ENCODE results near the gene MAP7. TPM values are rescaled to one million over a fixed set of nuclear protein-coding genes. Genes with fewer than 3 reads are reported as not detected.

The MAP7 gene
- total RNA-seq, 6 experiments from 2014 or later: 0.14 to 0.65 (median 0.51) TPM

DNA sequence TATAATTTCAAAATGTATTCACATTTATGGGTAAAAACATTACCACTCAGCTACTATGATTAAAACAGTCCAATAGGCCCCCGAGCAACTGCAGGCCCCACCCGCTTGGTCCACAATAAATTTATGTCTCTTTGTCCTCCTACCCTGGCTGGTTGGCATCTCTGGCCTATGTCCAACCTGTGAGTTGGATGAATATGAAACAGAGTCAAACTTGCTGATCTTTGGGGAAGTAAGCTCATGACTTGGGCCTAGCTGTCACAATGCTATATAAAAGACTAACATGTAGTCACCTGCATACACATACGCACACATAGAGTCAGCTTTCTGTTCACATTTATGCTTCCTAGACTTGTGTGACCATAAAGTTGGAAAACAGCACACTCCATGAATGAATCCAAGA, 20.5 kb downstream of the MAP7 start:
- Mint-ChIP-seq H3K4me1 (ENCODE audit: low read depth) (peaks cover 14% of the 10 kb centered on the region), H3K27me3 (ENCODE audit: insufficient read depth) (peaks cover 12% of the 10 kb centered on the region), H3K36me3 (ENCODE audit: low read depth) (no peaks in the 10 kb centered on the region), H3K27ac (no peak overlapping the region), H3K4me3 (no peak overlapping the region), H3K9me3 (no peaks in the 10 kb centered on the region)
- DNase-seq: no peak
- TF ChIP-seq, protein P1, sequence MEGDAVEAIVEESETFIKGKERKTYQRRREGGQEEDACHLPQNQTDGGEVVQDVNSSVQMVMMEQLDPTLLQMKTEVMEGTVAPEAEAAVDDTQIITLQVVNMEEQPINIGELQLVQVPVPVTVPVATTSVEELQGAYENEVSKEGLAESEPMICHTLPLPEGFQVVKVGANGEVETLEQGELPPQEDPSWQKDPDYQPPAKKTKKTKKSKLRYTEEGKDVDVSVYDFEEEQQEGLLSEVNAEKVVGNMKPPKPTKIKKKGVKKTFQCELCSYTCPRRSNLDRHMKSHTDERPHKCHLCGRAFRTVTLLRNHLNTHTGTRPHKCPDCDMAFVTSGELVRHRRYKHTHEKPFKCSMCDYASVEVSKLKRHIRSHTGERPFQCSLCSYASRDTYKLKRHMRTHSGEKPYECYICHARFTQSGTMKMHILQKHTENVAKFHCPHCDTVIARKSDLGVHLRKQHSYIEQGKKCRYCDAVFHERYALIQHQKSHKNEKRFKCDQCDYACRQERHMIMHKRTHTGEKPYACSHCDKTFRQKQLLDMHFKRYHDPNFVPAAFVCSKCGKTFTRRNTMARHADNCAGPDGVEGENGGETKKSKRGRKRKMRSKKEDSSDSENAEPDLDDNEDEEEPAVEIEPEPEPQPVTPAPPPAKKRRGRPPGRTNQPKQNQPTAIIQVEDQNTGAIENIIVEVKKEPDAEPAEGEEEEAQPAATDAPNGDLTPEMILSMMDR (IDR thresholded peaks at IDR 0.05): no peak

DNA sequence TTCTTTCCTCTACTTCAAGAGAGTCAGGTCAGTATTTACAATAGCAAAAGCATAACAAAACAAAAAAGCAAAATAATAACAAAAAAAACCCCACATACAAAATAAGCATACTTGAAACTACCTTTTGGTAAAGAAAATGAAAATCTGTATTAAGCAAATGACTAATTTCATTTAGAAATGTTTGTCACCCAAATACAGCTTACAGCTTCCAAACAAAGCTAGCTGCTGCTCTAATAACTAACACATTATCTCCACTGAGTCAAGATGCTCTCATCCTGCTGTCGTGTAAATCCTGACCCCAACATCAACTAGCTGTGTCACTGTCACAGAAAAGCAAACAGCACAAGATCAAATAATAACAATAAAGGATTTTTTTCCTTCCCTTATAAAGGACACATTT, 21.7 kb downstream of the MAP7 start:
- Mint-ChIP-seq H3K4me1 (ENCODE audit: low read depth) (peaks cover 14% of the 10 kb centered on the region), H3K36me3 (ENCODE audit: low read depth) (no peaks in the 10 kb centered on the region), H3K4me3 (no peak overlapping the region)

DNA sequence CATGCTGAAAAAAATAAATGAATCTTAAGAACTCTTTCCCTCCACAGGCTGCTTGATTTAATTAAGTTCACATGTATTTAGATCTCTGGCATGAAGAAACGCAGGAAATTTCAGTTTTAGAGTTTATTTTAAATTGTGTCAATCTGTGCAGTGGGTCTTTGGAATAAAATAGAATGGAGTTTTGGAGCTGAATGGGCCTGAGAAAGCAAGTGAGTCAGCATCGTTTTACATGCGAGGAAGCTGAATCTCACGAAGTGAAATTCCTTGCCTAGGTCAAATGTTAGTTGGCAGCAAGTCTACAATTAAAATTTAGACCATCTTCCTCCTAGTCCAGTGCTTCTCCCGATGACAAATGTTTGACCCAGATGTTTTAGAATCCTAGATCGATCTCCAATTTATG, 22.4 kb downstream of the MAP7 start:
- no peak overlapping the region for H3K27ac Mint-ChIP-seq
- no peak overlapping the region for H3K4me3 Mint-ChIP-seq
- no peaks in the 10 kb centered on the region for H3K9me3 Mint-ChIP-seq
- H3K27me3 Mint-ChIP-seq (ENCODE audit: insufficient read depth): peaks cover 4% of the 10 kb centered on the region
- DNase-seq: no peak
- TF ChIP-seq, protein P1 (IDR thresholded peaks at IDR 0.05): no peak
- no peaks in the 10 kb centered on the region for H3K36me3 Mint-ChIP-seq (ENCODE audit: low read depth)
- H3K4me1 Mint-ChIP-seq (ENCODE audit: low read depth): peaks cover 14% of the 10 kb centered on the region

More for the DNA sequence above, 21.7 kb downstream of the MAP7 start:
- TF ChIP-seq, protein P1 (IDR thresholded peaks at IDR 0.05): no peak
- H3K27ac Mint-ChIP-seq: no peak overlapping the region
- peaks cover 8% of the 10 kb centered on the region for H3K27me3 Mint-ChIP-seq (ENCODE audit: insufficient read depth)
- H3K9me3 Mint-ChIP-seq: no peaks in the 10 kb centered on the region
- DNase-seq: no peak

DNA sequence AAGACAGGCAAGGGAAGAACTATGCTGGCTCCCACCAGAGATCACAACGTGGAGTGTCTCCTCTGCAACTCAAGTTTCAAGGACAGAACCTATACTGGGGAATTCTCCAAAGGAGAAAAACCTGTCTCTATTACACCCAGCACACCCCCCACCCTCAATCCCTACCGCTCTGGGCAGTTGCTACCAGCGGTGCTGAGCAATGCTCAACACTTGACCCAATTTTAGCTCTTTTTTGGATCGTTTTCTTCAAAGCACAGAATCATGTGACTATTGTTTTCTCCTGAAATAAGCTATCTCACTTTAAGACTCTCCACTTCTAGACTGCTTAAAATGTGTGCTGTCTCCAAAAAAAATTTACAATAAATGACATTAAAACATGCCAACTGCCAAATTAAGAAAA, 23.3 kb downstream of the MAP7 start:
- Mint-ChIP-seq H3K36me3 (ENCODE audit: low read depth) (no peaks in the 10 kb centered on the region), H3K9me3 (no peaks in the 10 kb centered on the region), H3K4me1 (ENCODE audit: low read depth) (peaks cover 14% of the 10 kb centered on the region), H3K4me3 (no peak overlapping the region), H3K27me3 (ENCODE audit: insufficient read depth) (no peaks in the 10 kb centered on the region; the same call in 1 of the 2 replicates), H3K27ac (no peak overlapping the region)
- DNase-seq: no peak
- TF ChIP-seq, protein P1 (IDR thresholded peaks at IDR 0.05): no peak

DNA sequence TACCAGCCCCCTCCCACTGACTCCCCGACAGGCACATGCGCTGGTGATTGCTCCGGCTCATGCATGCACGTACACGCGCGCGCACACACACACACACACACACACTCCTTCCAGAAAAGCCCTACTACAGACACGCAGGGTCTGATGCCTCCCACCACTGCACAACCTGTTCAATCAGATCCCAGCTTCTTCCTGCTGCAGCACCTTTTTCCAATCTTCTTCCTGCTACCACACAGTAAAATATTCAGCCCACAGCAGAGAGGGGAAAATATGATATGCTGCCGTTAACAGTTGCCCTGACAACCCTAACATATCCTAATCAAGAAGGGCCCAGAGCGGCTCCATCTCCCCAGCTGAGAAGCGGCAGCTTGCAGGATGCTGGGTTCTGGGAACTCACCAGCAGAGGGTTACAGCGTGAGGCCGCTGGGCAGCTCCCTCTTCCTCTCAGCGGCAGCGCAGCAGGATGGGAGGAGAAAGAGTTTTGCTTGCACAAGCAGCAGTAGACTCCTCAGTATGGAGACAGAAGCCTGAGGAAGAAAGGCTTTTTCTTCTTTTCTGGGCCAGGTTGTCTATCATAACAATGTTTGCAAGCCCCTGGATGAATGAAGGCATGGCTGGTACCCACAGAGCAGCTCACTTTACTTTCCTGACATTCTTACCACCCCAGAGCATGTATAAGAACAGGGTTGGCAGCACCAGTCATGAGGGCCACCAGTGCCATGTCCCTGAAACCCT, 23.9 kb downstream of the MAP7 start:
- H3K27ac Mint-ChIP-seq: no peak overlapping the region
- H3K36me3 Mint-ChIP-seq (ENCODE audit: low read depth): no peaks in the 10 kb centered on the region
- TF ChIP-seq, protein P1 (IDR thresholded peaks at IDR 0.05): peak; percentile 23; the same call in 1 of the 2 replicates
- H3K4me1 Mint-ChIP-seq (ENCODE audit: low read depth): peaks cover 14% of the 10 kb centered on the region
- DNase-seq: peak; percentile 45
- no peaks in the 10 kb centered on the region for H3K9me3 Mint-ChIP-seq
- H3K27me3 Mint-ChIP-seq (ENCODE audit: insufficient read depth): no peaks in the 10 kb centered on the region; the same call in 1 of the 2 replicates
- no peak overlapping the region for H3K4me3 Mint-ChIP-seq

Data from HFFc6 (cell line).